NOMO-1 (cell line): Measurements from ENCODE around the gene MAN2A2.
"Not testable (repeated sequence)": the region's sequence is repeated elsewhere in the genome, so short reads cannot be mapped to it uniquely, and the experiment has no call there.

Experiments used
- DNase-seq, 2 experiments: peaks; one replicate each; lab custom pipeline; 2025; ENCODE audit not compliant: unreplicated experiment in 2 of 2; lab: John Stamatoyannopoulos, UW

The MAN2A2 gene

DNA sequence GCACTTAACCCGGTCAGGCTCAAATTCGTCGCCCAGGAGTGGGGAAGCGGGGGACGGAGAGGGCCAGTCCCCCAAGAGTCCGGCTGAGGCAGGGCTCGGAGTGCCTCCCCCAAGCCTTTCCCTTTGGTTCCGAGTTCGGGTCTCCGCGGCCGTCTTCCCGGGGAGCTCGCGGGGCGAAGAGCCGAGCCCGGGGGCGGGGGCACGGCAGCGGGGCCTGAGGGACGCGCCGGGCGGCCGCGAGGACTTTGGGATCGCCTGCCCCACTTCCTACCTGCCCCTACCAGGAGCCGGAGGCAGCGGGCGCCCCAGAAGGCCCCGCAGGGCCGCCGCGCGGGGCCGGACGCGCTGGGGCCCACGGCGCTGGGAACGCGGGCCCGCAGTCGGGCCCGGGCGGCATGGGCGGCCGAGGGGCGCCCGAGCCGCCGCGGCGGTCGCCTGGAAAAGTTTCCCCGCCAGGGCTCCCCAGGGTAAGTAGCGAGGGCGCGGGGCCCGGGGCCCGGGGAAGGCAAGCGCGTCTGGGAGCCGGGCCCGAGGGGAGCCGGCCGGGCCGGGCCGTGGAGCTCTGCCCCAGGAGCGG is 31.9 kb upstream of the MAN2A2 start:
- no peak for DNase-seq

GRCh38 chr15:90871716-90872485 is 31.2 kb upstream of the MAN2A2 start:
- DNase-seq: no peak

DNA sequence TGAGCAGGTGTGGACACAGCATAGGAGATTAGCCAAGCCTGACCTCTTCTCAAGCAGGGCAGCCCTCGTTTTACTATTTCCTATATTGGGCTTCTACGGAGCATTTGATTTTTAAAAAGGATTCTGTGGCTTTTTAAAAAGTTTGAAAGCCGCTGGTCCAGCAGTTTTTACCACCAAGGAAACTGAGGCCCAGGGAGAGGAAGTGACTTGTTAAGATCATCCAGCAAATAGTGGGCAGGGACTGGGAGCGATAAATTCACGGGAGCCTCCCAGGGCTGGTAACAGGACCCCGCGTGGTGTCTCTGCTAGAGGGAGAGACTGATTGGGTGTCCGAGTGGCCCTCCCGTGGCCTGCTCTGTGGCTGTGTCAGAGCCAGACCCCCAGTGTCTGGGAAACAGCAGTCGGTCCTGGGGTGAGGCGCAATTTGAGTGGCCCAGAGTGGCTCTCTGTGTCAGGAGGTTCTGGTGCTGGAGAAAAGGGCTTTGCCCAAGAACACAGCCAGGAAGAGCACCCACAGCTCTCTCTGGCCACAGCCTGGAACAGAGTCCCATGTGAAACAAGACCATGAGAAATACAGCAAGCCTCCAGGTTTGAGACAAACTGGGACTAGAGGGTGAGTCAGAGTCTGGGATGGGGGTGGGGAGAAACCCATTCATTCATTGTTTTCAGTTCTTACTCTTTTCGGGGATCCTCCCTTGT is 30.5 kb upstream of the MAN2A2 start:
- no peak for DNase-seq

DNA sequence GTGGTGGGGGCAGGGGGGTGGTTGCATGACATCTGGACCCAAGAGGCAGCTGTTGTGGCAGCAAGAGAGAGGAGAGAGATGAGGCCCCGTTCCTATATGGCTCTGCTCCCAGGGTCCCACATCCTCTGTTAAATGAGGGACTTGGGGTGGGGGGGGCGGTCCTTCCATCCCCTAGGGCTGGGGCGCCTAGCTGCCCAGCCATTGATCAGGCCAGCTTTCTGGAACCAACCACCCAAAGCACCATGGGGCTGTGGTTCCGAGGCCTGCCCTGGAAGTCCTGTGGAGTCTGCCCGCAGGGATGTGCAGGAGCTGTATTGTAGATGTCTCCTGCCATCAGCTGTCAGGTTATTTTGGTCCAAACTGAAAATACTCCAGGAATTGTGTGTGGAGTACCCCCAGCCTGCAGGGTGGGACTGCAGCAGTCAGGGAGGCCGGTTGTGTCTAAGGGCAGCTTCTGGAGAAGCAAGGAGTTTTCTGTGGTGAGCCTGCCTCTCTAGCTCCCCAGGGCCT is 29.6 kb upstream of the MAN2A2 start:
- no peak for DNase-seq

GRCh38 chr15:90873998-90874605 is 29.0 kb upstream of the MAN2A2 start:
- DNase-seq: peak in 1 of 2 experiments; percentile 22

- not testable (repeated sequence) for DNase-seq
These were observed 28.1 kb upstream of the MAN2A2 start for GRCh38 chr15:90874986-90875385.

DNA sequence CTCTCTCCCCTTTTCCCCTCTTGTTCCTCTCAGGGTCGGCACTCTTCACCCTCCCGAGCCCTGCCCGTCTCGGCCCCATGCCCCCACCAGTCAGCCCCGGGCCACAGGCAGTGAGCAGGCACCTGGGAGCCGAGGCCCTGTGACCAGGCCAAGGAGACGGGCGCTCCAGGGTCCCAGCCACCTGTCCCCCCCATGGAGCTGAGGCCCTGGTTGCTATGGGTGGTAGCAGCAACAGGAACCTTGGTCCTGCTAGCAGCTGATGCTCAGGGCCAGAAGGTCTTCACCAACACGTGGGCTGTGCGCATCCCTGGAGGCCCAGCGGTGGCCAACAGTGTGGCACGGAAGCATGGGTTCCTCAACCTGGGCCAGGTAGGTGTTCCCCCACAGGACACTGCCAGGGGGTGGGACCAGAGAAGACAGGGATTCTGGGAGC is 27.5 kb upstream of the MAN2A2 start:
- no peak for DNase-seq

- DNase-seq: no peak
These were observed 27.1 kb upstream of the MAN2A2 start for GRCh38 chr15:90876046-90876445.

GRCh38 chr15:90876512-90877170 is 26.5 kb upstream of the MAN2A2 start:
- DNase-seq: no peak

GRCh38 chr15:90877315-90877714 is 25.8 kb upstream of the MAN2A2 start:
- DNase-seq: no peak

GRCh38 chr15:90877996-90878395 is 25.1 kb upstream of the MAN2A2 start:
- no peak for DNase-seq

GRCh38 chr15:90878660-90879059 is 24.4 kb upstream of the MAN2A2 start:
- no peak for DNase-seq

GRCh38 chr15:90879730-90880366 is 23.3 kb upstream of the MAN2A2 start:
- DNase-seq: no peak

DNA sequence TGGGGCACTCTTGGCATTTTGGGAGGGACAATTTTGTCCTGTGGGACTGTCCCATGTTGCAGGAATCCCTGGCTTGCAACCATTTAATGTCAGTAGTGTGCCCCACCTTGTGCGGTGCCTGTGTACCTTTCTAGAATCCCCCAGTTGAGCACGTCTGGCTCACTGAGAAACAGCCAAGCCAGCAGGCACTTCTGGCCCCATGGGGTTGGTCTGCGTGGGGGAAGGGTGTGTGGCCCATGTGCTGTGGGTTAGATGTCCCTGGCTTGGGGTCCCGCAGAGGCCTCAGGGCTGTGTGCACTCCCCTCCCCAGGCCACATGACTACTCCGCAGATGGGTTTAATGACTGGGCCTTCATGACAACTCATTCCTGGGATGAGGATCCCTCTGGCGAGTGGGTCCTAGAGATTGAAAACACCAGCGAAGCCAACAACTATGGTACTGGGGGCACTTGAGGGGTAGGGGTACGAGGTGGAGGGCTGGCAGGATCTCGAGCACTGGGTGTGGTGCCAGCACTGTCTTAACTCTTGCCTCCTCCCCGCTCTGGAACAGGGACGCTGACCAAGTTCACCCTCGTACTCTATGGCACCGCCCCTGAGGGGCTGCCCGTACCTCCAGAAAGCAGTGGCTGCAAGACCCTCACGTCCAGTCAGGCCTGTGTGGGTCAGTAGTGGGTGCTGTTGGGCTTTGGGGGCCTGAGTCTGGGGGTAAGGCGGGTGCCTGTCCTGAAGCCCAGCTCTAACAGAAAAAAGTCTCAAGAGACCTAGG is 22.5 kb upstream of the MAN2A2 start:
- no peak for DNase-seq

DNA sequence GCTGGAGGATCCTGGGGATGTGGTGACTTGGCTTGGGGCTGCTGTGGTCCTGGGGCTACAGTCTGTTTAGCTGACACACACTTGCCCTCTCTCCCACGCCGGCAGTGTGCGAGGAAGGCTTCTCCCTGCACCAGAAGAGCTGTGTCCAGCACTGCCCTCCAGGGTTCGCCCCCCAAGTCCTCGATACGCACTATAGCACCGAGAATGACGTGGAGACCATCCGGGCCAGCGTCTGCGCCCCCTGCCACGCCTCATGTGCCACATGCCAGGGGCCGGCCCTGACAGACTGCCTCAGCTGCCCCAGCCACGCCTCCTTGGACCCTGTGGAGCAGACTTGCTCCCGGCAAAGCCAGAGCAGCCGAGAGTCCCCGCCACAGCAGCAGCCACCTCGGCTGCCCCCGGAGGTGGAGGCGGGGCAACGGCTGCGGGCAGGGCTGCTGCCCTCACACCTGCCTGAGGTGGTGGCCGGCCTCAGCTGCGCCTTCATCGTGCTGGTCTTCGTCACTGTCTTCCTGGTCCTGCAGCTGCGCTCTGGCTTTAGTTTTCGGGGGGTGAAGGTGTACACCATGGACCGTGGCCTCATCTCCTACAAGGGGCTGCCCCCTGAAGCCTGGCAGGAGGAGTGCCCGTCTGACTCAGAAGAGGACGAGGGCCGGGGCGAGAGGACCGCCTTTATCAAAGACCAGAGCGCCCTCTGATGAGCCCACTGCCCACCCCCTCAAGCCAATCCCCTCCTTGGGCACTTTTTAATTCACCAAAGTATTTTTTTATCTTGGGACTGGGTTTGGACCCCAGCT is 21.7 kb upstream of the MAN2A2 start:
- no peak for DNase-seq

DNA sequence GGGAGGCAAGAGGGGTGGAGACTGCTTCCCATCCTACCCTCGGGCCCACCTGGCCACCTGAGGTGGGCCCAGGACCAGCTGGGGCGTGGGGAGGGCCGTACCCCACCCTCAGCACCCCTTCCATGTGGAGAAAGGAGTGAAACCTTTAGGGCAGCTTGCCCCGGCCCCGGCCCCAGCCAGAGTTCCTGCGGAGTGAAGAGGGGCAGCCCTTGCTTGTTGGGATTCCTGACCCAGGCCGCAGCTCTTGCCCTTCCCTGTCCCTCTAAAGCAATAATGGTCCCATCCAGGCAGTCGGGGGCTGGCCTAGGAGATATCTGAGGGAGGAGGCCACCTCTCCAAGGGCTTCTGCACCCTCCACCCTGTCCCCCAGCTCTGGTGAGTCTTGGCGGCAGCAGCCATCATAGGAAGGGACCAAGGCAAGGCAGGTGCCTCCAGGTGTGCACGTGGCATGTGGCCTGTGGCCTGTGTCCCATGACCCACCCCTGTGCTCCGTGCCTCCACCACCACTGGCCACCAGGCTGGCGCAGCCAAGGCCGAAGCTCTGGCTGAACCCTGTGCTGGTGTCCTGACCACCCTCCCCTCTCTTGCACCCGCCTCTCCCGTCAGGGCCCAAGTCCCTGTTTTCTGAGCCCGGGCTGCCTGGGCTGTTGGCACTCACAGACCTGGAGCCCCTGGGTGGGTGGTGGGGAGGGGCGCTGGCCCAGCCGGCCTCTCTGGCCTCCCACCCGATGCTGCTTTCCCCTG is 21.0 kb upstream of the MAN2A2 start:
- no peak for DNase-seq

DNA sequence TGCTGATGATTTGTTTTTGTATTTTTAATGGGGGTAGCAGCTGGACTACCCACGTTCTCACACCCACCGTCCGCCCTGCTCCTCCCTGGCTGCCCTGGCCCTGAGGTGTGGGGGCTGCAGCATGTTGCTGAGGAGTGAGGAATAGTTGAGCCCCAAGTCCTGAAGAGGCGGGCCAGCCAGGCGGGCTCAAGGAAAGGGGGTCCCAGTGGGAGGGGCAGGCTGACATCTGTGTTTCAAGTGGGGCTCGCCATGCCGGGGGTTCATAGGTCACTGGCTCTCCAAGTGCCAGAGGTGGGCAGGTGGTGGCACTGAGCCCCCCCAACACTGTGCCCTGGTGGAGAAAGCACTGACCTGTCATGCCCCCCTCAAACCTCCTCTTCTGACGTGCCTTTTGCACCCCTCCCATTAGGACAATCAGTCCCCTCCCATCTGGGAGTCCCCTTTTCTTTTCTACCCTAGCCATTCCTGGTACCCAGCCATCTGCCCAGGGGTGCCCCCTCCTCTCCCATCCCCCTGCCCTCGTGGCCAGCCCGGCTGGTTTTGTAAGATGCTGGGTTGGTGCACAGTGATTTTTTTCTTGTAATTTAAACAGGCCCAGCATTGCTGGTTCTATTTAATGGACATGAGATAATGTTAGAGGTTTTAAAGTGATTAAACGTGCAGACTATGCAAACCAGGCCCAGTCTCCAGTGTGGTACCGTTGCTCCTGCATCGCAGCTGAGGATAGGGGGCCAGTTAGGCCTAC is 20.1 kb upstream of the MAN2A2 start:
- no peak for DNase-seq
